Measurements from ENCODE around the gene COASY.

GRCh38 chr17:42590886-42591285 lies 28.9 kb downstream of the COASY start:
- TF ChIP-seq CTCF (IDR thresholded peaks at IDR 0.05) (no peak), POLR2A (IDR thresholded peaks at IDR 0.05) (no peak)
